AG04450 (cell line): ENCODE results near the gene YBX1. TPM values are rescaled to one million over a fixed set of nuclear protein-coding genes. Genes with fewer than 3 reads are reported as not detected.
A peak's percentile ranks its signal among the peaks of the same experiment; 100 is the strongest.
"Not testable (repeated sequence)": the region's sequence is repeated elsewhere in the genome, so short reads cannot be mapped to it uniquely, and the experiment has no call there.

Experiments used
- CTCF ChIA-PET: fragments of 300-600, 350-600 bp; formaldehyde crosslinking; extraction: SDS; loops from one replicate; lab custom pipeline; 2022; ENCODE audit warnings: antibody characterized with exemption, inconsistent platforms; lab: Charles Lee
- POLR2A ChIA-PET: fragments of 350-600 bp; formaldehyde crosslinking; extraction: SDS; loops from one replicate; lab custom pipeline; 2021; ENCODE audit warnings: antibody characterized with exemption, inconsistent platforms; lab: Yijun Ruan, JAX
- DNase-seq: peaks from one replicate; pipeline ENCODE4 v3.0.0-alpha.2; 2011; ENCODE audit warnings: low read depth, low spot score
- H3K27ac ChIP-seq: one replicate; pipeline ENCODE4 v1.5.1; 2012; ENCODE audit warnings: low read depth, low read length, control low read depth
- H3K27me3 ChIP-seq: one replicate; pipeline ENCODE4 v1.6.0; 2012; ENCODE audit warnings: low read length; ENCODE audit not compliant: control insufficient read depth, insufficient read depth
- H3K4me3 ChIP-seq: 2 replicates; pipeline ENCODE4 v1.5.1; 2011; ENCODE audit warnings: mild to moderate bottlenecking, low read depth, low read length, control low read depth
- H3K9me3 ChIP-seq: 2 replicates; pipeline ENCODE4 v1.5.1; 2012; ENCODE audit warnings: low read length; ENCODE audit not compliant: control insufficient read depth, insufficient read depth
- CTCF ChIP-seq: IDR thresholded peaks from 2 replicates; pipeline ENCODE4 v1.5.1; 2011; ENCODE audit warnings: low read depth, low read length, control low read depth, inconsistent platforms
- polyA plus RNA-seq: library from polyadenylated mRNA; depleted of rRNA; stranded (reverse); fragments of >200 nt; gene quantifications from 2 replicates; pipeline ENCODE4 v1.2.3, GENCODE V29; 2011; rRNA removed

The YBX1 gene
- polyA plus RNA-seq, 1 experiment = 636 TPM

- no peak for TF ChIP-seq CTCF
- Histone ChIP-seq H3K4me3 (no peak overlapping the region), H3K27me3 (no peaks in the 10 kb centered on the region), H3K27ac (no peak overlapping the region), H3K9me3 (no peaks in the 10 kb centered on the region)
- DNase-seq = no peak
- POLR2A ChIA-PET = no interaction called here
- CTCF ChIA-PET = interaction anchor here (1.2 kb wide), 1 partner anchor 172 kb away, joined by 4 read pairs; no protein-coding TSS in a partner anchor
Observed at GRCh38 chr1:42750041-42750440, 67.8 kb downstream of the YBX1 start.

DNA sequence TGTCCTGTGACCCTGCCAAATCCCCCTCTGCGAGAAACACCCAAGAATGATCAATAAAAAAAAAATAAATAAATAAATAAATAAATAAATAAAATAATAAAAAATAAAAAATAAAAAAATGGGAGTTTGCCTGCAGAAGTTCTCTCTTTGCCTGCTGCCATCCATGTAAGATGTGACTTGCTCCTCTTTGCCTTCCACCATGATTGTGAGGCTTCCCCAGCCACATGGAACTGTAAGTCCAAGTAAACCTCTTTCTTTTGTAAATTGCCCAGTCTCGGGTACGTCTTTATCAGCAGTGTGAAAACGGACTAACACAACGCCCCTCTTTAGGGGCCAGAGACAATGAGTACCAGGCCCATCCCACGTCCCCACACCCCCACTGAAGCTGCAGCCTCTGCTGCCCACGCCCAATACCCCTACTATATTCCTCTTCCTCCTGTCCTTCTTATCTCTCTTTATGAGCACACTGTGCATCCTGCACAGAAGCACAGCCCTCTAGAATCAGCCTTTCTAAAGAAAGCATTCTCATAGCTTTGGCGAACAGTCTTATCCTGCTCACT, 69.4 kb downstream of the YBX1 start:
- H3K27ac ChIP-seq, H3K9me3 ChIP-seq, DNase-seq, H3K4me3 ChIP-seq, H3K27me3 ChIP-seq, CTCF ChIA-PET: not testable (repeated sequence)
- POLR2A ChIA-PET = interaction anchor here (1.0 kb wide), 1 partner anchor 69 kb away, joined by 5 read pairs; the partner anchor contains the start of gene YBX1

- no peak overlapping the region for H3K27ac ChIP-seq
- no peaks in the 10 kb centered on the region for H3K9me3 ChIP-seq
- ChIA-PET CTCF (interaction anchor here (0.6 to 1.3 kb wide), 6 partner anchors 10 to 579 kb away, joined by 3 to 8 read pairs (median 4); partner anchors contain the start of gene P3H1), POLR2A (interaction anchor here (1.0 kb wide), 2 partner anchors 14 to 70 kb away, joined by 4 to 5 read pairs; partner anchors contain the start of gene YBX1)
- no peak for TF ChIP-seq CTCF
- no peak for DNase-seq
- H3K27me3 ChIP-seq = no peaks in the 10 kb centered on the region
- no peak overlapping the region for H3K4me3 ChIP-seq
Observed at GRCh38 chr1:42752284-42752683, 70.1 kb downstream of the YBX1 start.

DNA sequence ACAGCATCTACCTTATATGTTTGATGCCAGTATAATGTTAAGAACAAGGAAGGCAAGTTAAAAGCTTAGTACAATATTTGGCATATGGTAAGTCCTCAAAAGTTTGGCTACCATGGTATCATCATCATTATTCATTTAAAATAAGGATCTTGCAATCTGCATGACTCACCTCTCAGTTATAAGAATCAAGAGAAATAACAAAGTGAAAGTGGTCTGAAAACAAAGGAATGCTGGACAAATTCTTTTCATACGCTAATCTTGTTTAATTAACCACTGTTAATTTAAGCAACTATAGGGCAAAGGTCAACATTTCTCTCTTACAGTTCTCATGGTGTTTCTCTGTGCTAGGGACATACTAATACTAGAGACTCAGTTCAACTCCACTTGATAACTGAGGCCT, 70.9 kb downstream of the YBX1 start:
- POLR2A ChIA-PET = interaction anchor here (1.0 kb wide), 1 partner anchor 13 kb away, joined by 4 read pairs; no protein-coding TSS in a partner anchor
- Histone ChIP-seq H3K27me3 (no peaks in the 10 kb centered on the region), H3K27ac (peak overlapping the region; percentile 53), H3K9me3 (no peaks in the 10 kb centered on the region), H3K4me3 (no peak overlapping the region)
- no peak for TF ChIP-seq CTCF
- DNase-seq = no peak
- CTCF ChIA-PET = interaction anchor here (0.6 to 1.3 kb wide), 6 partner anchors 10 to 580 kb away, joined by 3 to 8 read pairs (median 4); partner anchors contain the start of gene P3H1

Other genes starting within 250 kb of the YBX1 start
- gene ZMYND12, start 226.4 kb upstream of the YBX1 start, polyA plus RNA-seq = 0.36 and 0.42 TPM in 2 replicates
- 25.4 and 36.8 TPM in 2 replicates for gene PPCS, start 225.9 kb upstream of the YBX1 start, polyA plus RNA-seq
- 0.42 and 0.61 TPM in 2 replicates for gene CCDC30, start 219.1 kb upstream of the YBX1 start, polyA plus RNA-seq
- gene PPIH, start 24.0 kb upstream of the YBX1 start, polyA plus RNA-seq = 25.8 and 36.1 TPM in 2 replicates
- not detected in 2 replicates for gene CLDN19, start 57.8 kb downstream of the YBX1 start, polyA plus RNA-seq
- 156 and 188 TPM in 2 replicates for gene P3H1, start 84.6 kb downstream of the YBX1 start, polyA plus RNA-seq
- gene C1orf50, start 84.8 kb downstream of the YBX1 start, polyA plus RNA-seq = 5.4 and 6.4 TPM in 2 replicates
- gene TMEM269, start 102.6 kb downstream of the YBX1 start, polyA plus RNA-seq = 0.04 TPM in 1 of 2 replicates, not detected in the other
- 16.1 and 18.2 TPM in 2 replicates for gene ERMAP, start 134.7 kb downstream of the YBX1 start, polyA plus RNA-seq
- gene SVBP, start 135.0 kb downstream of the YBX1 start, polyA plus RNA-seq = 25.7 and 29.8 TPM in 2 replicates
- 5.6 and 6.3 TPM in 2 replicates for gene ZNF691, start 164.2 kb downstream of the YBX1 start, polyA plus RNA-seq